ENCODE results near the gene NEDD9. TPM values are rescaled to one million over a fixed set of nuclear protein-coding genes. Genes with fewer than 3 reads are reported as not detected.

NEDD9 gene
- total RNA-seq, 2 donors from 2014 or later, result 63.5 to 64.9 TPM

GRCh38 chr6:11174242-11174611, 58.2 kb downstream of the NEDD9 start:
- H3K9me3 ChIP-seq (ENCODE audit: control insufficient read depth, low read length, poor library complexity, severe bottlenecking), result no peaks in the 10 kb centered on the region
- Mint-ChIP-seq H3K4me3 (peak overlapping the region; percentile 56), H3K27ac (peak overlapping the region; percentile 53), H3K4me1 (peaks cover 11% of the 10 kb centered on the region), H3K27me3 (no peaks in the 10 kb centered on the region), H3K36me3 (ENCODE audit: low read depth) (no peaks in the 10 kb centered on the region)
- no peak for ATAC-seq
- DNase-seq, result no peak

DNA sequence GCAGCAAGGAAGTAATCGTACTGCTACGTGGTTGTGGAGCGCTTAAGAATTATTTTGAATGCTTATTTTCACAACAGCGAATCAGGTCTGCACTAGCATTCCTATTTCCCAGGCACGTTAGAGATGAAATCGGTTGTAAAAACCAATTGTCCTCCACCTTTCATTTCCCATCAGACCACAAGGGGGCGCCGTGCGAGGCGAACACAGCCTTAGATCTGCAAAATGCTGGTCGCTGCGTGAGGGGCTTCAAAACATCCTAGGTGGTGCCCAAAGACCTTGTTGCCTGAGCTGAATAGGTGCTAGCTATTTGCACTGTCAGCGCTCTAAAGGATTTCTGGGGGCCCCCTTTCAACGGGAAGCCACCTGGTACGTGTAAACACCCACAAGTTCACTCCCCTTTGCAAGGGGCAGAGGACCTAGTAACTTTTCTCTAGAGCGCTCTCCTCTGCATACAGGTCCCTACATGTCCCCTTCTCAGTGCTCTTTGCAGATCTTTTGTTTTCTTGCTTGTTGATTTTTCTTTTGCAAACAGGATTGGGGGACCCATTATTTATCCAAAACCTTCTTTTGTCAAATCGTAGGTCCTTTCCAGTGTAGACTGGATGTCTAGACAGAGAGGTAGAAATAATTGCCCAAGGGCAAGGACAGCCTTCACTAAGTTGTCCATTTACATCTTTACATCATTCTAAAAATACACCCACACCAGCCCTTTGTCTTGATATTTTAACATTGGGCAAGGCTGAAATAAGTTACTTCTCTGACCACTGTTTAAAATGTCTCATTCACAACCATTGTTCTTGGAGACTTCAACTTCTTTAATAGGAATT, 59.8 kb downstream of the NEDD9 start:
- DNase-seq (peak; percentile 56 to 77 (median 63)), ATAC-seq (peak; percentile 78)
- Mint-ChIP-seq H3K27me3 (no peaks in the 10 kb centered on the region), H3K27ac (peak overlapping the region; percentile 47), H3K4me3 (peak overlapping the region; percentile 59), H3K36me3 (ENCODE audit: low read depth) (no peaks in the 10 kb centered on the region), H3K4me1 (peaks cover 11% of the 10 kb centered on the region)
- H3K9me3 ChIP-seq (ENCODE audit: control insufficient read depth, low read length, poor library complexity, severe bottlenecking), result no peaks in the 10 kb centered on the region

GRCh38 chr6:11171952-11172351, 60.5 kb downstream of the NEDD9 start:
- Mint-ChIP-seq H3K27me3 (no peaks in the 10 kb centered on the region), H3K27ac (no peak overlapping the region), H3K36me3 (ENCODE audit: low read depth) (no peaks in the 10 kb centered on the region), H3K4me1 (peaks cover 11% of the 10 kb centered on the region), H3K4me3 (no peak overlapping the region)
- H3K9me3 ChIP-seq (ENCODE audit: control insufficient read depth, low read length, poor library complexity, severe bottlenecking), result no peaks in the 10 kb centered on the region
- no peak for DNase-seq
- ATAC-seq, result no peak

- H3K9me3 ChIP-seq (ENCODE audit: control insufficient read depth, low read length, poor library complexity, severe bottlenecking), result no peaks in the 10 kb centered on the region
- H3K36me3 Mint-ChIP-seq (ENCODE audit: low read depth), result peaks cover 2% of the 10 kb centered on the region
- no peak overlapping the region for H3K27ac Mint-ChIP-seq
- ATAC-seq (no peak), DNase-seq (no peak)
- H3K27me3 Mint-ChIP-seq, result no peaks in the 10 kb centered on the region
- H3K4me3 Mint-ChIP-seq, result no peak overlapping the region
- H3K4me1 Mint-ChIP-seq, result peaks cover 20% of the 10 kb centered on the region
Measured at GRCh38 chr6:11168091-11168635, 64.3 kb downstream of the NEDD9 start.

GRCh38 chr6:11166948-11167347, 65.5 kb downstream of the NEDD9 start:
- H3K9me3 ChIP-seq (ENCODE audit: control insufficient read depth, low read length, poor library complexity, severe bottlenecking), result no peaks in the 10 kb centered on the region
- no peaks in the 10 kb centered on the region for H3K27me3 Mint-ChIP-seq
- no peak for ATAC-seq
- DNase-seq, result no peak
- peaks cover 2% of the 10 kb centered on the region for H3K36me3 Mint-ChIP-seq (ENCODE audit: low read depth)
- no peak overlapping the region for H3K27ac Mint-ChIP-seq
- H3K4me1 Mint-ChIP-seq, result peaks cover 13% of the 10 kb centered on the region
- H3K4me3 Mint-ChIP-seq, result no peak overlapping the region

DNA sequence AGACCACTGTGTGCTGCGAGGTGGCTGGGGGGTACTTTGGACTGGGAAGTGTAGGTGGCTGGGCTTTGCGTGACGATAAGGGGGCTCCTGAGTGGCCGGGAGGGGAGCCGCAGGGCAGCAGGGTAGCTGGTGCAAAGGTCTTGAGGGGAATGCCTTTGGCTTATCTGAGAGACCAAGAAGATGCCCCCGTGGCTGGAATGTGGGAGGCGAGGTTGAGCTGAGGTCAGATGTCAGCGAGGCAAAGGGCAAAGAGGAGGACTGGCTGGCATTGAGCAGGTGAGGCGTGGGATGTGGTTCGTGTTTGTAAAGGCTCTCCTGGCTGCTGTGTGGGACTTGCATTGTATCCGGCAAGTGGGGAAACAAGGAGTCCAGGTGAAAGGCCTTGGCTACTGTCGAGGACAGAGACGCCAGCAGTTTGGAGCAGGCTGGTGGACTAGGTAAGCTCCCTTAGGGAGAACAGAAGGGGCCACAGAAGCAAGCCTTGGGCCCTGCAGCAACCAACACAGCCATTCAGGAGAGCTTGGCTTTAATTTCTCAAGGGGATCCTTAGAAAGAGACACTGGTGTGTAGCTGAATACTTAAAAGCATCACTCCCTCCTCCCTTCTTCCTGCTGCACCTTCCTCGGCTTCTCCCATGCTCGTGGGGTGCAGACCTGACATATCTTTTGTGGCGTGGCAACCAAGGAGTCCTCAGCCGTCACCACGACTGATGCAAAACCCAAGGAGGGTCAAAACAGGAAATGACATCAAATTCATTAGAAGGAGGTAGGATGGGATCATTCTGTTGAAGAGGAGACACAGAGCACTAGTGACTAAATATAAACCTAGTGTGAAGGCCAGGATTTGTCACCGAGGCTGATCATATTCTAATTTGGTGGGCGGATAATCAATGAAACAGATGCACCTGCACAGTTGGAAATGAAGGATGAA, 67.5 kb downstream of the NEDD9 start:
- Mint-ChIP-seq H3K4me3 (no peak overlapping the region), H3K27ac (no peak overlapping the region), H3K27me3 (no peaks in the 10 kb centered on the region), H3K36me3 (ENCODE audit: low read depth) (peaks cover 2% of the 10 kb centered on the region), H3K4me1 (peaks cover 13% of the 10 kb centered on the region)
- DNase-seq (no peak), ATAC-seq (no peak)
- H3K9me3 ChIP-seq (ENCODE audit: control insufficient read depth, low read length, poor library complexity, severe bottlenecking), result no peaks in the 10 kb centered on the region

DNA sequence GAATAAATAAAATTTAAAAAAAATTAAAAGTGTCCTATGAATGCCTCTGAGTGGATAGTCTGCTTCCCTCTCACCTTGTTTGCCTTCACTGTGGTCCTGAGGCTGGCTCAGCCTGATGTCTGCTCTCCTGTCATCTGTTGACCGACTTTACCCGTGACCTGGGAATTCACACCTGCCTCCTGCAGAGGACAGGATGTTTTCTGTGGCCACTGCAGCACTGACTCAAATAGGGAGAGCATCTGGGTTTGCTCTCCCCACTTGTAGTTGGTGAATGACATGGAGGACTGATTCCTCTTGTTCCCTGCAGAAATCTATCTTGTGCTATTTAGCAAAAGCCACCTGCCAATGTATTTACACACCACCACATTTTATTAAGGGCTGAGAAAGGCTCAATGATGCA, 68.5 kb downstream of the NEDD9 start:
- Mint-ChIP-seq H3K36me3 (ENCODE audit: low read depth) (peaks cover 2% of the 10 kb centered on the region), H3K4me3 (no peak overlapping the region)
- DNase-seq, result no peak

GRCh38 chr6:11162262-11162661, 70.2 kb downstream of the NEDD9 start:
- no peak for DNase-seq
- peaks cover 2% of the 10 kb centered on the region for H3K36me3 Mint-ChIP-seq (ENCODE audit: low read depth)
- peaks cover 13% of the 10 kb centered on the region for H3K4me1 Mint-ChIP-seq
- no peak overlapping the region for H3K4me3 Mint-ChIP-seq
- H3K27me3 Mint-ChIP-seq, result no peaks in the 10 kb centered on the region
- no peaks in the 10 kb centered on the region for H3K9me3 ChIP-seq (ENCODE audit: control insufficient read depth, low read length, poor library complexity, severe bottlenecking)
- ATAC-seq, result no peak
- H3K27ac Mint-ChIP-seq, result no peak overlapping the region

More for the DNA sequence above, 68.5 kb downstream of the NEDD9 start:
- no peak overlapping the region for H3K27ac Mint-ChIP-seq
- no peaks in the 10 kb centered on the region for H3K9me3 ChIP-seq (ENCODE audit: control insufficient read depth, low read length, poor library complexity, severe bottlenecking)
- no peak for ATAC-seq
- no peaks in the 10 kb centered on the region for H3K27me3 Mint-ChIP-seq
- H3K4me1 Mint-ChIP-seq, result peaks cover 13% of the 10 kb centered on the region

DNA sequence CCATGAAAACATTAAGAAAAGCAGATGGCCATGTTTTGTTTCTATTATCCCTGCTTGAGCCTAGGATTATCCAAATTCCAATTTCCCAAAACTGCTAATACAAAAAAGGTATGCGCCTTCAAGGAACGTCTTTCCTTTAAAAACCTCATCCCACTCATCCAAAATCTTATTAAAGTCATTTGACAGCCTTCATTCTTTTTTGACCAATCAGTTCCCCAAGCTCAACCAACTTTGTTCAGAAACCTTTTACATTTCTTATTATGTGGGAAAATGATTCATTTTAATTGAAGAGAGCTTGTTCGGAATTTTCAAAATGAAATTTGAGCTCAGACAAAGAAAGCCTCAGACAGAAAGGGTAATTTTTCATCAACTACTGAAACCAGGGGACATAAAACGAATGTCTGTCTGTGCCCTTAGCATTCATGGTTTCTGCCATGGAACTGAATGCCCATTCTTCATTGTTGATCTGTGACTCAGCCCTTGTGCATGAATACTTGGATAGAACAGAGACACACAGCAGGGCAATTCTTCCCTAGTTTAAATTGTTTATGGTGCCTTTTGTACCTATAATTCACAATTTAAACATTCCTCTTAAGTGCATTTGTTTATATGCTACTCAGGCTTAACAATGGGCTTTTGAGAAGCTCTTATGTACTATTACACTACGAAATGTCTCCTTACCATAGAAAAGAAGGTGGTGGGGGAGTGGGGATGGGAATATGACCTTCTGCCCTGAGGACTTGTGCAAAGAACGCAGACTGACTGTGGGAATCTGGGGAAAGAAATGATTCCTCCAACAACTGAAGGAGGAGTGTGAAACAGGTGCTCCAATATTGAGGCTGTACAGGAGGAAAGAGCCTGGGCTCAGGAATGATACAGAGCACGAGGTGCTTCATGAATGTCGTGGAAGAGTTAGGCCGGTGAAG, 71.2 kb downstream of the NEDD9 start:
- no peaks in the 10 kb centered on the region for H3K9me3 ChIP-seq (ENCODE audit: control insufficient read depth, low read length, poor library complexity, severe bottlenecking)
- peaks cover 2% of the 10 kb centered on the region for H3K36me3 Mint-ChIP-seq (ENCODE audit: low read depth)
- peaks cover 13% of the 10 kb centered on the region for H3K4me1 Mint-ChIP-seq
- no peak overlapping the region for H3K27ac Mint-ChIP-seq
- H3K27me3 Mint-ChIP-seq, result no peaks in the 10 kb centered on the region
- H3K4me3 Mint-ChIP-seq, result no peak overlapping the region
- DNase-seq (no peak), ATAC-seq (no peak)

- Mint-ChIP-seq H3K4me3 (no peak overlapping the region), H3K36me3 (ENCODE audit: low read depth) (no peaks in the 10 kb centered on the region), H3K27me3 (no peaks in the 10 kb centered on the region), H3K4me1 (peaks cover 13% of the 10 kb centered on the region), H3K27ac (no peak overlapping the region)
- H3K9me3 ChIP-seq (ENCODE audit: control insufficient read depth, low read length, poor library complexity, severe bottlenecking), result no peaks in the 10 kb centered on the region
- ATAC-seq, result no peak
- no peak for DNase-seq
Measured at GRCh38 chr6:11160199-11160598, 72.3 kb downstream of the NEDD9 start.

- DNase-seq (no peak), ATAC-seq (no peak)
- Mint-ChIP-seq H3K4me3 (no peak overlapping the region), H3K36me3 (ENCODE audit: low read depth) (peaks cover 2% of the 10 kb centered on the region), H3K27me3 (no peaks in the 10 kb centered on the region), H3K4me1 (peaks cover 8% of the 10 kb centered on the region), H3K27ac (no peak overlapping the region)
- no peaks in the 10 kb centered on the region for H3K9me3 ChIP-seq (ENCODE audit: control insufficient read depth, low read length, poor library complexity, severe bottlenecking)
Measured at GRCh38 chr6:11155589-11155988, 76.9 kb downstream of the NEDD9 start.

DNA sequence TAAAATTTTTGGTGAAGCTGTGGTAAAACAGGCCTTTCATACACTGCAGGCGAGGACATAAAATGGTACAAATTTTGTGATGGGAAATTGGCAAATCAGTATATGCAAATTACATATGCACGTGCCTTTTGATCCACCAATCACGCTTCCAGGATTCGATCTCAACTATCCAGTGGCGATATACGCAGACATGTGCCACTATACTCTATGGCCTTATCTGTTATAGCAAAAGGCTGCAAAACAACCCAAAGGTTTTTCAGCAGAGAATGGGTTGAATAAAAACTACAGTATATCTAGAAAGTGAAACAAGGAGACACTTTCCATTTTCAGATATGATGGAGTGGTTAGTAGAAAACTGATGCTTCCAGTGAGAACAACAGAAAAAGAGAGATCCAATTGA, 79.0 kb downstream of the NEDD9 start:
- peak overlapping the region; percentile 70 for H3K4me3 Mint-ChIP-seq
- H3K27me3 Mint-ChIP-seq, result no peaks in the 10 kb centered on the region
- H3K9me3 ChIP-seq (ENCODE audit: control insufficient read depth, low read length, poor library complexity, severe bottlenecking), result no peaks in the 10 kb centered on the region
- ATAC-seq (no peak), DNase-seq (no peak)
- H3K4me1 Mint-ChIP-seq, result peaks cover 10% of the 10 kb centered on the region
- peaks cover 4% of the 10 kb centered on the region for H3K36me3 Mint-ChIP-seq (ENCODE audit: low read depth)
- H3K27ac Mint-ChIP-seq, result no peak overlapping the region
